IMR-90 (cell line): ENCODE results near the gene NUBPL. TPM values are rescaled to one million over a fixed set of nuclear protein-coding genes. Genes with fewer than 3 reads are reported as not detected.

ENCODE experiments used
- ATAC-seq: fragments of 200-7000 bp; cut with Tn5 transposase; 2 replicates; pipeline ENCODE4 v1.9.1; 2020; ENCODE audit warnings: low read depth, mild to moderate bottlenecking, moderate library complexity
- BruUV-seq: library from RNA; stranded (reverse); fragments of 400-500 nt; replicated peaks from 2 replicates; lab custom pipeline; 2021; lab: Mats Ljungman, UMichigan
- CTCF ChIA-PET: fragments of 300-600 bp; formaldehyde crosslinking; extraction: SDS; loops from one replicate; lab custom pipeline; 2021; ENCODE audit warnings: antibody characterized with exemption; lab: Yijun Ruan, JAX
- POLR2A ChIA-PET: fragments of 300-600 bp; sonication (Branson Sonifier 250); formaldehyde crosslinking; loops from one replicate; lab custom pipeline; 2022; ENCODE audit warnings: antibody characterized with exemption; ENCODE audit not compliant: unreplicated experiment; lab: Charles Lee
- DNase-seq: peaks from one replicate; pipeline ENCODE4 v3.0.0; 2013
- H2AFZ ChIP-seq: replicated peaks from 2 replicates; pipeline ENCODE3; 2013; ENCODE audit warnings: low read length, mild to moderate bottlenecking; ENCODE audit not compliant: poor library complexity
- H2AK5ac ChIP-seq: 2 replicates; pipeline ENCODE4 v1.6.1; 2013; ENCODE audit warnings: low read depth, low read length, inconsistent platforms
- H2AK9ac ChIP-seq: replicated peaks from 2 replicates; pipeline ENCODE3; 2013; ENCODE audit warnings: mild to moderate bottlenecking, low read depth, low read length, moderate library complexity; ENCODE audit not compliant: poor library complexity
- H2BK120ac ChIP-seq: 2 replicates; pipeline ENCODE4 v1.6.1; 2013; ENCODE audit warnings: low read depth, low read length, inconsistent platforms
- H2BK15ac ChIP-seq: 3 replicates; pipeline ENCODE4 v1.6.1; 2013; ENCODE audit warnings: low read depth, low read length, inconsistent platforms
- H2BK20ac ChIP-seq: 2 replicates; pipeline ENCODE4 v1.6.1; 2013; ENCODE audit warnings: low read depth, mild to moderate bottlenecking, inconsistent platforms, low read length, moderate library complexity
- H2BK5ac ChIP-seq: 2 replicates; pipeline ENCODE4 v1.6.1; 2013; ENCODE audit warnings: mild to moderate bottlenecking, low read depth, low read length, inconsistent platforms; ENCODE audit not compliant: poor library complexity, severe bottlenecking
- H3K14ac ChIP-seq: replicated peaks from 2 replicates; pipeline ENCODE4 v1.6.1; 2013; ENCODE audit warnings: low read depth, low read length, inconsistent platforms
- H3K18ac ChIP-seq: 2 replicates; pipeline ENCODE4 v1.6.1; 2013; ENCODE audit warnings: low read depth, low read length, control low read depth
- H3K23ac ChIP-seq: 2 replicates; pipeline ENCODE4 v1.6.1; 2013; ENCODE audit warnings: low read depth, low read length, inconsistent platforms
- H3K27ac ChIP-seq: 2 replicates; pipeline ENCODE4 v1.5.1; 2013; ENCODE audit warnings: mild to moderate bottlenecking, control low read depth, low read length; ENCODE audit not compliant: insufficient read depth
- H3K27me3 ChIP-seq: 2 replicates; pipeline ENCODE4 v1.6.1; 2013; ENCODE audit warnings: low read length; ENCODE audit not compliant: control insufficient read depth, insufficient read depth
- H3K36me3 ChIP-seq: 2 replicates; pipeline ENCODE4 v1.6.1; 2013; ENCODE audit warnings: low read length, mixed read lengths; ENCODE audit not compliant: control insufficient read depth, insufficient read depth
- H3K4ac ChIP-seq: 2 replicates; pipeline ENCODE4 v1.6.1; 2013; ENCODE audit warnings: low read depth, low read length, inconsistent platforms
- H3K4me1 ChIP-seq: 2 replicates; pipeline ENCODE4 v1.6.1; 2013; ENCODE audit warnings: low read length, mixed read lengths; ENCODE audit not compliant: control insufficient read depth, insufficient read depth
- H3K4me2 ChIP-seq: 2 replicates; pipeline ENCODE4 v1.6.1; 2013; ENCODE audit warnings: low read depth, mild to moderate bottlenecking, control low read depth, low read length, moderate library complexity
- H3K4me3 ChIP-seq: 2 replicates; pipeline ENCODE4 v1.5.1; 2013; ENCODE audit warnings: low read depth, mild to moderate bottlenecking, control low read depth, low read length, moderate library complexity; ENCODE audit not compliant: insufficient read depth
- H3K56ac ChIP-seq: 2 replicates; pipeline ENCODE4 v1.6.1; 2013; ENCODE audit warnings: low read length, inconsistent platforms; ENCODE audit not compliant: insufficient read depth; ENCODE audit errors: extremely low read depth
- H3K79me1 ChIP-seq, 2 experiments: 2 replicates each; pipeline ENCODE4 v1.6.1; 2013; ENCODE audit warnings: low read length in 2 of 2, inconsistent platforms in 1 of 2, low read depth in 1 of 2
- H3K9ac ChIP-seq: 2 replicates; pipeline ENCODE4 v1.6.1; 2013; ENCODE audit warnings: low read depth, low read length, control low read depth
- H3K9me1 ChIP-seq: 2 replicates; pipeline ENCODE4 v1.6.1; 2013; ENCODE audit warnings: low read length, inconsistent platforms; ENCODE audit not compliant: insufficient read depth
- H3K9me3 ChIP-seq: 2 replicates; pipeline ENCODE4 v1.6.1; 2013; ENCODE audit warnings: low read length; ENCODE audit not compliant: control insufficient read depth, insufficient read depth
- H4K20me1 ChIP-seq: 2 replicates; pipeline ENCODE4 v1.6.1; 2013; ENCODE audit warnings: low read length, inconsistent platforms; ENCODE audit not compliant: insufficient read depth
- H4K5ac ChIP-seq: 2 replicates; pipeline ENCODE4 v1.6.1; 2013; ENCODE audit warnings: mild to moderate bottlenecking, low read depth, low read length, control low read depth
- H4K8ac ChIP-seq, 2 experiments: 2 replicates each; pipeline ENCODE4 v1.6.1; 2013; ENCODE audit warnings: low read depth in 2 of 2, low read length in 2 of 2, control low read depth in 1 of 2, inconsistent platforms in 1 of 2
- H4K91ac ChIP-seq: 2 replicates; pipeline ENCODE4 v1.6.1; 2013; ENCODE audit warnings: low read depth, low read length, inconsistent platforms; ENCODE audit not compliant: insufficient read depth
- CHD1 ChIP-seq: IDR thresholded peaks from 2 replicates; pipeline ENCODE4 v1.6.1; 2012; ENCODE audit warnings: low read depth, low read length, improper control_type of control experiment
- FOS ChIP-seq: fragments of 150-350 bp; IDR thresholded peaks from 2 replicates; pipeline ENCODE4 v1.6.1; 2016; ENCODE audit warnings: low read depth, low read length
- MXI1 ChIP-seq: IDR thresholded peaks from 2 replicates; pipeline ENCODE4 v1.6.1; 2012; ENCODE audit warnings: low read depth, mild to moderate bottlenecking, low read length, moderate library complexity, borderline replicate concordance
- RCOR1 ChIP-seq: IDR thresholded peaks from 2 replicates; pipeline ENCODE4 v1.6.1; 2012; ENCODE audit warnings: mild to moderate bottlenecking, low read length, improper control_type of control experiment; ENCODE audit not compliant: insufficient replicate concordance
- RFX5 ChIP-seq: IDR thresholded peaks from 2 replicates; pipeline ENCODE4 v1.8.0; 2012; ENCODE audit warnings: low read depth, mild to moderate bottlenecking, low read length, moderate library complexity
- WGBS, 2 experiments: methylation state at CpG; one replicate each; pipeline versions ENCODE4 v1.1.5 to v1.1.7; 2013; ENCODE audit warnings: missing lambda C conversion rate in 2 of 2; ENCODE audit not compliant: insufficient read length in 1 of 2; ENCODE audit errors: extremely low coverage in 2 of 2; 5-methylcytosine and 5-hydroxymethylcytosine counted together
- dilution Hi-C: fragments of 300-500 bp; cut with HindIII; formaldehyde crosslinking; loops from one replicate; pipeline ENCODE4 v1.14.3; 2018; ENCODE audit warnings: low sequenced_read_pairs; ENCODE audit not compliant: unreplicated experiment
- in situ Hi-C: fragments of 300-500 bp; cut with MboI; formaldehyde crosslinking; loops from 3 replicates; pipeline ENCODE4 v1.14.3; 2019; ENCODE audit warnings: low sequenced_read_pairs, inconsistent platforms, mixed read lengths
- intact Hi-C: fragments of 100-400 bp; cut with micrococcal nuclease; formaldehyde crosslinking; loops from 2 replicates; pipeline ENCODE4 v1.10.0; 2022
- polyA plus RNA-seq, 3 experiments: library from polyadenylated mRNA; depleted of rRNA; stranded (reverse); fragments of >200 nt; gene quantifications; 2 replicates each; pipeline ENCODE4 v1.2.3, GENCODE V29; 2012; ENCODE audit warnings: low replicate concordance in 1 of 3
- total RNA-seq: library from RNA; depleted of rRNA; stranded (reverse); fragments of >200 nt; gene quantifications from 2 replicates; pipeline ENCODE4 v1.2.3, GENCODE V29; 2012
- TF ChIP-seq, protein P1 (sequence below): conservative IDR thresholded peaks from 2 replicates; pipeline ENCODE4 v1.5.1; 2012; ENCODE audit warnings: mild to moderate bottlenecking, low read depth, low read length, improper control_type of control experiment

The NUBPL gene
- total and polyA plus RNA-seq, 2 of the 4 experiments (the other 2 are of a cell fraction) = 5.4 to 11.5 TPM

DNA sequence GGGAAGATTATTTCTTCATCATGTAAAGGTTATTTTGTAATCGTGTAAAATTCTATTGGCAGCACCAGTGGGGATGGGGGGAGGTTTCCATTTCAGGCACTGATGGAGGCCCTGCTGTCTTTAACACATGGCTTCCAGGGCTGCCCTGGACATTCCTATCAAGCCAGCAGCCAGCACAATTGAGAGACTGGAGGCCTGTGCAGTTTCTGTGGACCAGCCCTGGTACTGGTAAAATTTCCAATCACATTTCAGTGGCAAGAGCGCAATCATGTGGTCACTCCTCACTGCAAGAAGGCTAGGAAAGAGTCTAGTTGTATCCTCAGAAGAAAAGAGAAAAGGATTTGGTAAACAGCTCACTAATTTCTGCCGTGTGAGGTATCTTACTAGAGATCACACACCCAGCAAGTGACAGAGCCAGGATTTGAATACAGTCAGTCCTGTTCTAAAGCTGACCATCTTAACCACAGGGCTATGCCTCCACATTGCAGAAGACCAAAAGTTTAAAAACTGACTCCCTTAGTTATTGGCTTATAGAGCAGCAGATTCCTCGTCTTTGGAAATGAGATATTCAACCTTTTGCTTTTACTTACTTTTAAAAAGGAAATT, 336.5 kb downstream of the NUBPL start:
- dilution Hi-C loops = no loop called here
- no peak for TF ChIP-seq CHD1
- no peak for TF ChIP-seq RCOR1
- TF ChIP-seq RFX5 = no peak
- no peak for TF ChIP-seq MXI1
- TF ChIP-seq, protein P1, sequence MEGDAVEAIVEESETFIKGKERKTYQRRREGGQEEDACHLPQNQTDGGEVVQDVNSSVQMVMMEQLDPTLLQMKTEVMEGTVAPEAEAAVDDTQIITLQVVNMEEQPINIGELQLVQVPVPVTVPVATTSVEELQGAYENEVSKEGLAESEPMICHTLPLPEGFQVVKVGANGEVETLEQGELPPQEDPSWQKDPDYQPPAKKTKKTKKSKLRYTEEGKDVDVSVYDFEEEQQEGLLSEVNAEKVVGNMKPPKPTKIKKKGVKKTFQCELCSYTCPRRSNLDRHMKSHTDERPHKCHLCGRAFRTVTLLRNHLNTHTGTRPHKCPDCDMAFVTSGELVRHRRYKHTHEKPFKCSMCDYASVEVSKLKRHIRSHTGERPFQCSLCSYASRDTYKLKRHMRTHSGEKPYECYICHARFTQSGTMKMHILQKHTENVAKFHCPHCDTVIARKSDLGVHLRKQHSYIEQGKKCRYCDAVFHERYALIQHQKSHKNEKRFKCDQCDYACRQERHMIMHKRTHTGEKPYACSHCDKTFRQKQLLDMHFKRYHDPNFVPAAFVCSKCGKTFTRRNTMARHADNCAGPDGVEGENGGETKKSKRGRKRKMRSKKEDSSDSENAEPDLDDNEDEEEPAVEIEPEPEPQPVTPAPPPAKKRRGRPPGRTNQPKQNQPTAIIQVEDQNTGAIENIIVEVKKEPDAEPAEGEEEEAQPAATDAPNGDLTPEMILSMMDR = no peak
- TF ChIP-seq FOS = no peak
- ATAC-seq (peak; percentile 53), DNase-seq (no peak)
- Histone ChIP-seq H3K18ac (no peak overlapping the region), H2AFZ (no peak overlapping the region), H2BK5ac (no peak overlapping the region), H3K27ac (no peak overlapping the region), H3K4me3 (no peak overlapping the region), H3K4me2 (no peak overlapping the region), H3K9me1 (peaks cover 10% of the 10 kb centered on the region), H3K4me1 (peaks cover 12% of the 10 kb centered on the region), H3K79me1 (no peaks in the 10 kb centered on the region), H3K4ac (no peak overlapping the region), H3K23ac (no peak overlapping the region), H2AK9ac (no peak overlapping the region), H3K9me3 (no peaks in the 10 kb centered on the region), H4K91ac (no peak overlapping the region), H2BK120ac (no peak overlapping the region), H4K20me1 (no peaks in the 10 kb centered on the region), H3K14ac (no peak overlapping the region), H4K5ac (no peak overlapping the region), H3K9ac (no peak overlapping the region), H2BK20ac (no peak overlapping the region), H3K36me3 (no peaks in the 10 kb centered on the region), H2AK5ac (no peak overlapping the region), H3K27me3 (no peaks in the 10 kb centered on the region), H2BK15ac (no peak overlapping the region), H3K56ac (no peak overlapping the region), H4K8ac (no peak overlapping the region)
- no CpG with 5 or more reads among the region's 4 CpGs for WGBS, 2 experiments
- POLR2A ChIA-PET = no interaction called here
- in situ Hi-C loops = no loop called here
- BruUV-seq = no TSS peak
- intact Hi-C loops = loop anchor here (2.0 kb wide), 1 partner anchor 23 kb away; no protein-coding TSS in a partner anchor
- CTCF ChIA-PET = interaction anchor here (1.9 kb wide), 1 partner anchor 30 kb away, joined by 7 read pairs; no protein-coding TSS in a partner anchor
